NCI-H2107 treated with DMSO at 0.1 percent for 48 hours (cell line): Measurements from ENCODE around the gene DCUN1D5.
A peak's percentile ranks its signal among the peaks of the same experiment; 100 is the strongest.

ENCODE experiments used
- DNase-seq: peaks from one replicate; lab custom pipeline; 2025; ENCODE audit not compliant: unreplicated experiment; lab: John Stamatoyannopoulos, UW

Gene DCUN1D5

GRCh38 chr11:103091801-103092524 is at the start of gene DCUN1D5:
TSS of gene DCUN1D5 (minus strand) at chr11:103092160. CDS start at chr11:103091872, 288 bp downstream.
- DNase-seq = peak; percentile 77

- no peak for DNase-seq
Measured at GRCh38 chr11:103125462-103125861, 33.5 kb upstream of the DCUN1D5 start.

GRCh38 chr11:103114836-103115235 is 22.9 kb upstream of the DCUN1D5 start:
- no peak for DNase-seq

GRCh38 chr11:103112364-103112763 is 20.4 kb upstream of the DCUN1D5 start:
- DNase-seq = no peak

GRCh38 chr11:103111400-103111799 is 19.4 kb upstream of the DCUN1D5 start:
- no peak for DNase-seq

GRCh38 chr11:103110391-103110790 is 18.4 kb upstream of the DCUN1D5 start:
- no peak for DNase-seq

GRCh38 chr11:103109818-103110388 is 17.9 kb upstream of the DCUN1D5 start:
- DNase-seq = no peak

- peak; percentile 54 for DNase-seq
Measured at GRCh38 chr11:103108933-103109817, 17.2 kb upstream of the DCUN1D5 start, which contains the start of gene DYNC2H1. TSS of gene DYNC2H1 (plus strand) at chr11:103109426. CDS start at chr11:103109575, 149 bp downstream.

- no peak for DNase-seq
Measured at GRCh38 chr11:103097279-103097678, 5.3 kb upstream of the DCUN1D5 start.

- DNase-seq = peak; percentile 51
Measured at GRCh38 chr11:103091064-103091800, 728 bp downstream of the DCUN1D5 start.

GRCh38 chr11:103086461-103086860 is 5.5 kb downstream of the DCUN1D5 start:
- DNase-seq = no peak

- no peak for DNase-seq
Measured at GRCh38 chr11:103085758-103086365, 6.1 kb downstream of the DCUN1D5 start.

- DNase-seq = no peak
Measured at GRCh38 chr11:103079833-103080232, 12.1 kb downstream of the DCUN1D5 start.

GRCh38 chr11:103078710-103079109 is 13.2 kb downstream of the DCUN1D5 start:
- DNase-seq = no peak

- DNase-seq = no peak
Measured at GRCh38 chr11:103077554-103077953, 14.4 kb downstream of the DCUN1D5 start.

- no peak for DNase-seq
Measured at GRCh38 chr11:103076361-103076760, 15.6 kb downstream of the DCUN1D5 start.

- DNase-seq = no peak
Measured at GRCh38 chr11:103071008-103071407, 21.0 kb downstream of the DCUN1D5 start.

- DNase-seq = no peak
Measured at GRCh38 chr11:103070142-103070541, 21.8 kb downstream of the DCUN1D5 start.

GRCh38 chr11:103069367-103069766 is 22.6 kb downstream of the DCUN1D5 start:
- DNase-seq = peak; percentile 18

- no peak for DNase-seq
Measured at GRCh38 chr11:103067118-103067517, 24.8 kb downstream of the DCUN1D5 start.
